ENCODE data around the gene ITGAV. TPM values are rescaled to one million over a fixed set of nuclear protein-coding genes. Genes with fewer than 3 reads are reported as not detected.

Gene ITGAV
- total RNA-seq, 1 donor from 2014 or later = 115 TPM

- H3K4me3 ChIP-seq = no peak overlapping the region
- no peak for DNase-seq (ENCODE audit: low spot score in 2 of 2)
- no peak for TF ChIP-seq CTCF (IDR thresholded peaks at IDR 0.05)
- no peaks in the 10 kb centered on the region for H3K36me3 ChIP-seq
- peak overlapping the region in 1 of 2 donors; percentile 41 for H3K27ac ChIP-seq
- no peaks in the 10 kb centered on the region for H3K9me3 ChIP-seq
- peaks cover 0 to 13% of the 10 kb centered on the region in 2 donors for H3K4me1 ChIP-seq
- no peaks in the 10 kb centered on the region for H3K27me3 ChIP-seq
- intact Hi-C loops (cut with DNase I) = no loop called here
Observed at GRCh38 chr2:186546846-186547245, 43.0 kb upstream of the ITGAV start.

- Histone ChIP-seq H3K27me3 (no peaks in the 10 kb centered on the region), H3K4me3 (no peak overlapping the region), H3K4me1 (no peaks in the 10 kb centered on the region), H3K27ac (no peak overlapping the region), H3K9me3 (no peaks in the 10 kb centered on the region), H3K36me3 (no peaks in the 10 kb centered on the region)
- intact Hi-C loops (cut with DNase I) = no loop called here
- no peak for DNase-seq (ENCODE audit: low spot score in 2 of 2)
- TF ChIP-seq CTCF (IDR thresholded peaks at IDR 0.05) = no peak
Observed at GRCh38 chr2:186551323-186552050, 38.4 kb upstream of the ITGAV start.

GRCh38 chr2:186554429-186554828 lies 35.4 kb upstream of the ITGAV start:
- no peaks in the 10 kb centered on the region for H3K9me3 ChIP-seq
- DNase-seq (ENCODE audit: low spot score in 2 of 2) = no peak
- H3K36me3 ChIP-seq = no peaks in the 10 kb centered on the region
- no peak overlapping the region for H3K27ac ChIP-seq
- no peak overlapping the region for H3K4me3 ChIP-seq
- H3K27me3 ChIP-seq = no peaks in the 10 kb centered on the region
- intact Hi-C loops (cut with DNase I) = no loop called here
- TF ChIP-seq CTCF (IDR thresholded peaks at IDR 0.05) = no peak
- no peaks in the 10 kb centered on the region for H3K4me1 ChIP-seq

GRCh38 chr2:186554850-186555671 lies 34.8 kb upstream of the ITGAV start:
- Histone ChIP-seq H3K27ac (no peak overlapping the region), H3K9me3 (no peaks in the 10 kb centered on the region), H3K27me3 (no peaks in the 10 kb centered on the region), H3K36me3 (no peaks in the 10 kb centered on the region), H3K4me1 (no peaks in the 10 kb centered on the region), H3K4me3 (no peak overlapping the region)
- DNase-seq (ENCODE audit: low spot score in 2 of 2) = no peak
- intact Hi-C loops (cut with DNase I) = no loop called here
- no peak for TF ChIP-seq CTCF (IDR thresholded peaks at IDR 0.05)

GRCh38 chr2:186558512-186559276 lies 31.2 kb upstream of the ITGAV start:
- Histone ChIP-seq H3K27me3 (no peaks in the 10 kb centered on the region), H3K27ac (no peak overlapping the region), H3K4me1 (no peaks in the 10 kb centered on the region), H3K9me3 (no peaks in the 10 kb centered on the region), H3K4me3 (no peak overlapping the region), H3K36me3 (no peaks in the 10 kb centered on the region)
- DNase-seq (ENCODE audit: low spot score in 2 of 2) = no peak
- intact Hi-C loops (cut with DNase I) = no loop called here
- no peak for TF ChIP-seq CTCF (IDR thresholded peaks at IDR 0.05)
